Activated CD4-positive, alpha-beta T cell treated with anti-CD3 and anti-CD28 coated beads, Interleukin-2, amount 10 ng/mL, durations not matched to agents 7 days and 5 days (primary cell): ENCODE results near the gene PDE7B. TPM values are rescaled to one million over a fixed set of nuclear protein-coding genes. Genes with fewer than 3 reads are reported as not detected.

ENCODE experiments used
- CTCF ChIA-PET: fragments of 350-600 bp; sonication (Branson Sonifier 250); formaldehyde crosslinking; loops from one replicate; lab custom pipeline; 2021; ENCODE audit warnings: antibody characterized with exemption; lab: Charles Lee
- POLR2A ChIA-PET: fragments of 350-600 bp; sonication (Branson Sonifier 250); formaldehyde crosslinking; loops from one replicate; lab custom pipeline; 2021; ENCODE audit warnings: antibody characterized with exemption; lab: Charles Lee
- DNase-seq: peaks from one replicate; pipeline ENCODE4 v3.0.0-alpha.2; 2020
- H3K27ac Mint-ChIP-seq: one replicate; pipeline ENCODE4 v1.8.0; 2021; ENCODE audit warnings: mild to moderate bottlenecking, moderate library complexity, mixed read lengths
- H3K27me3 Mint-ChIP-seq: one replicate; pipeline ENCODE4 v1.8.0; 2021; ENCODE audit warnings: mixed read lengths
- H3K36me3 Mint-ChIP-seq: one replicate; pipeline ENCODE4 v1.8.0; 2021; ENCODE audit warnings: low read depth, mixed read lengths
- H3K4me1 Mint-ChIP-seq: one replicate; pipeline ENCODE4 v1.8.0; 2021; ENCODE audit warnings: mixed read lengths
- H3K4me3 Mint-ChIP-seq: one replicate; pipeline ENCODE4 v1.8.0; 2021; ENCODE audit warnings: mild to moderate bottlenecking, moderate library complexity, mixed read lengths
- H3K9me3 Mint-ChIP-seq: one replicate; pipeline ENCODE4 v1.8.0; 2021; ENCODE audit warnings: mixed read lengths
- total RNA-seq, 2 experiments: library from RNA; stranded (reverse); gene quantifications; one replicate each; pipeline ENCODE4 v1.2.3, GENCODE V29; 2021

The PDE7B gene
- total RNA-seq, 2 experiments from 2014 or later: 0.57 to 1.2 TPM

- CTCF ChIA-PET: no interaction called here
- POLR2A ChIA-PET: no interaction called here
- Mint-ChIP-seq H3K4me1 (no peaks in the 10 kb centered on the region), H3K4me3 (no peak overlapping the region), H3K27ac (no peak overlapping the region), H3K27me3 (peaks cover 3% of the 10 kb centered on the region), H3K9me3 (no peaks in the 10 kb centered on the region), H3K36me3 (no peaks in the 10 kb centered on the region)
- DNase-seq: no peak
Observed at GRCh38 chr6:136014454-136015437, 163.2 kb downstream of the PDE7B start.

- no peak overlapping the region for H3K4me3 Mint-ChIP-seq
Observed at GRCh38 chr6:136015531-136015930, 164.0 kb downstream of the PDE7B start.

GRCh38 chr6:136016228-136017225 is 165.0 kb downstream of the PDE7B start:
- H3K4me3 Mint-ChIP-seq: no peak overlapping the region
- no peak overlapping the region for H3K27ac Mint-ChIP-seq
- no peaks in the 10 kb centered on the region for H3K36me3 Mint-ChIP-seq
- CTCF ChIA-PET: no interaction called here
- no peaks in the 10 kb centered on the region for H3K4me1 Mint-ChIP-seq
- no peak for DNase-seq
- POLR2A ChIA-PET: no interaction called here
- H3K9me3 Mint-ChIP-seq: no peaks in the 10 kb centered on the region
- H3K27me3 Mint-ChIP-seq: peaks cover 3% of the 10 kb centered on the region

More at GRCh38 chr6:136015531-136015930, 164.0 kb downstream of the PDE7B start:
- H3K36me3 Mint-ChIP-seq: no peaks in the 10 kb centered on the region
- POLR2A ChIA-PET: no interaction called here
- H3K9me3 Mint-ChIP-seq: no peaks in the 10 kb centered on the region
- no peak for DNase-seq
- CTCF ChIA-PET: no interaction called here
- H3K27ac Mint-ChIP-seq: no peak overlapping the region
- peaks cover 3% of the 10 kb centered on the region for H3K27me3 Mint-ChIP-seq
- no peaks in the 10 kb centered on the region for H3K4me1 Mint-ChIP-seq

GRCh38 chr6:136020691-136021090 is 169.2 kb downstream of the PDE7B start:
- Mint-ChIP-seq H3K27me3 (peaks cover 2% of the 10 kb centered on the region), H3K27ac (no peak overlapping the region), H3K36me3 (no peaks in the 10 kb centered on the region), H3K4me3 (no peak overlapping the region), H3K4me1 (no peaks in the 10 kb centered on the region), H3K9me3 (no peaks in the 10 kb centered on the region)
- DNase-seq: no peak
- POLR2A ChIA-PET: no interaction called here
- CTCF ChIA-PET: no interaction called here

- Mint-ChIP-seq H3K27me3 (peaks cover 2% of the 10 kb centered on the region), H3K4me3 (no peak overlapping the region)
Observed at GRCh38 chr6:136022224-136022874, 170.8 kb downstream of the PDE7B start.

GRCh38 chr6:136024711-136025110 is 173.2 kb downstream of the PDE7B start:
- POLR2A ChIA-PET: no interaction called here

More at GRCh38 chr6:136022224-136022874, 170.8 kb downstream of the PDE7B start:
- ChIA-PET POLR2A (interaction anchor here (0.6 kb wide), 1 partner anchor 93 kb away, joined by 4 read pairs; no protein-coding TSS in a partner anchor), CTCF (no interaction called here)
- Mint-ChIP-seq H3K27ac (no peak overlapping the region), H3K4me1 (no peaks in the 10 kb centered on the region), H3K9me3 (no peaks in the 10 kb centered on the region), H3K36me3 (no peaks in the 10 kb centered on the region)
- DNase-seq: no peak

GRCh38 chr6:136025736-136026135 is 174.2 kb downstream of the PDE7B start:
- no peak overlapping the region for H3K27ac Mint-ChIP-seq
- no peaks in the 10 kb centered on the region for H3K9me3 Mint-ChIP-seq
- no peaks in the 10 kb centered on the region for H3K4me1 Mint-ChIP-seq
- peaks cover 2% of the 10 kb centered on the region for H3K27me3 Mint-ChIP-seq
- no peaks in the 10 kb centered on the region for H3K36me3 Mint-ChIP-seq
- POLR2A ChIA-PET: interaction anchor here (0.5 kb wide), 1 partner anchor 26 kb away, joined by 3 read pairs; no protein-coding TSS in a partner anchor
- CTCF ChIA-PET: no interaction called here
- H3K4me3 Mint-ChIP-seq: no peak overlapping the region
- DNase-seq: no peak

More at GRCh38 chr6:136024711-136025110, 173.2 kb downstream of the PDE7B start:
- no peak overlapping the region for H3K27ac Mint-ChIP-seq
- no peaks in the 10 kb centered on the region for H3K9me3 Mint-ChIP-seq
- H3K4me1 Mint-ChIP-seq: no peaks in the 10 kb centered on the region
- H3K4me3 Mint-ChIP-seq: no peak overlapping the region
- no peak for DNase-seq
- CTCF ChIA-PET: no interaction called here
- H3K36me3 Mint-ChIP-seq: no peaks in the 10 kb centered on the region
- peaks cover 2% of the 10 kb centered on the region for H3K27me3 Mint-ChIP-seq

GRCh38 chr6:136030131-136030530 is 178.6 kb downstream of the PDE7B start:
- H3K27me3 Mint-ChIP-seq: no peaks in the 10 kb centered on the region
- H3K4me3 Mint-ChIP-seq: no peak overlapping the region
- no peaks in the 10 kb centered on the region for H3K36me3 Mint-ChIP-seq
- H3K4me1 Mint-ChIP-seq: no peaks in the 10 kb centered on the region
- H3K9me3 Mint-ChIP-seq: no peaks in the 10 kb centered on the region
- POLR2A ChIA-PET: no interaction called here
- DNase-seq: no peak
- no peak overlapping the region for H3K27ac Mint-ChIP-seq
- CTCF ChIA-PET: interaction anchor here (1.0 kb wide), 1 partner anchor 14 kb away, joined by 3 read pairs; no protein-coding TSS in a partner anchor

- Mint-ChIP-seq H3K4me3 (no peak overlapping the region), H3K4me1 (no peaks in the 10 kb centered on the region)
- CTCF ChIA-PET: interaction anchor here (1.1 kb wide), 1 partner anchor 12 kb away, joined by 5 read pairs; no protein-coding TSS in a partner anchor
Observed at GRCh38 chr6:136031982-136032381, 180.5 kb downstream of the PDE7B start.

GRCh38 chr6:136033416-136033815 is 181.9 kb downstream of the PDE7B start:
- Mint-ChIP-seq H3K36me3 (no peaks in the 10 kb centered on the region), H3K9me3 (no peaks in the 10 kb centered on the region), H3K4me3 (no peak overlapping the region), H3K27me3 (peaks cover 2% of the 10 kb centered on the region), H3K4me1 (peaks cover 7% of the 10 kb centered on the region), H3K27ac (no peak overlapping the region)
- no peak for DNase-seq
- POLR2A ChIA-PET: no interaction called here
- CTCF ChIA-PET: interaction anchor here (1.1 kb wide), 1 partner anchor 31 kb away, joined by 3 read pairs; no protein-coding TSS in a partner anchor

More at GRCh38 chr6:136031982-136032381, 180.5 kb downstream of the PDE7B start:
- Mint-ChIP-seq H3K27me3 (no peaks in the 10 kb centered on the region), H3K36me3 (no peaks in the 10 kb centered on the region), H3K9me3 (no peaks in the 10 kb centered on the region), H3K27ac (no peak overlapping the region)
- DNase-seq: peak; percentile 12
- POLR2A ChIA-PET: no interaction called here

- ChIA-PET POLR2A (no interaction called here), CTCF (interaction anchor here (0.9 to 1.1 kb wide), 2 partner anchors 30 to 151 kb away, joined by 3 read pairs; no protein-coding TSS in a partner anchor)
- H3K27ac Mint-ChIP-seq: no peak overlapping the region
- H3K27me3 Mint-ChIP-seq: peaks cover 2% of the 10 kb centered on the region
- no peak overlapping the region for H3K4me3 Mint-ChIP-seq
- H3K9me3 Mint-ChIP-seq: no peaks in the 10 kb centered on the region
- no peaks in the 10 kb centered on the region for H3K36me3 Mint-ChIP-seq
- peaks cover 9% of the 10 kb centered on the region for H3K4me1 Mint-ChIP-seq
- no peak for DNase-seq
Observed at GRCh38 chr6:136034422-136034821, 182.9 kb downstream of the PDE7B start.
